ENCODE data around the gene SHC1.
A peak's percentile ranks its signal among the peaks of the same experiment; 100 is the strongest.

GRCh38 chr1:155001675-155002463 lies 31.3 kb upstream of the SHC1 start:
- no peak for TF ChIP-seq CTCF (IDR thresholded peaks at IDR 0.05; ENCODE audit: borderline replicate concordance, extremely low read depth, low read length, poor library complexity, severe bottlenecking)
- TF ChIP-seq EZH2 (IDR thresholded peaks at IDR 0.05; ENCODE audit: borderline replicate concordance, low read depth, low read length, severe bottlenecking): peak; percentile 37

All from DND-41 (cell line).